ENCODE data around the gene COL4A2. TPM values are rescaled to one million over a fixed set of nuclear protein-coding genes. Genes with fewer than 3 reads are reported as not detected.

The COL4A2 gene
- total and polyA plus RNA-seq, 5 experiments from 2014 or later, result not detected

DNA sequence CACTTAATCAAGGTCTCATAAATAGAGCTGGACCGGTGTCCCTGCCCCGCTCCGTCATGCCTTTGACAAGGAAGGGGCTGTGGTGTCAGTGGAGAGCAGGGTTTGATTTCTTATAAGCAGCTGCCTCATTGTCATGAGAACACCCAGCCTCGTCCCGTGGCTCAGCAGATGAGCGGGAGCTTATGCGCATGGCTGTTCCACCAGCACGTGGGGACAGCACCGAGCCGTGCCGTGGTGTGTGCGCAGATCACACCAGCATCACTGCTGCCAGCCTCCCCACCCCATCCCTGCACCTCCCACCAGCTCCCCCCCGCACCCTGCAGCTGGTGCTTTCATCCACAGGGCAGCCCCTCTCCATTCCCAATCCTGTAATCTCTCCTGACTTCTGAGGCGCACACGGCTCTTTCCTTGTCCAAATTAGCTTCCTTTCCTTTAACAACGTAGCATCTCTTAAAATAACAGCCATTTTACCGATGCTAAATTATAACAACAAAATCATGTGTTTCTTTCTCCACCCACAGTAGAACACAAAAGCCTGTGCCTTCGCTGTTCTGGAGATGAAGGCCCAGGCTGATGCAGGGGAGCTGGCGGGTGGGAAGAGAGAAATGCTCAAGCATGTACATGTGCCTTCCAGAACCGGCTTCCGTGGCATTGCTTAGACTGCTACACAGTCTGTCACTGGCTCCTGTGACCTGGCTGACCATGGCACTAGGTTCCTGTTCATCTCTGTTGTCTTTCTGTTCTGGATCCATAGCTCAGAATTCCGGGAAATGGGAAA is 157.7 kb downstream of the COL4A2 start:
- ATAC-seq (no peak), DNase-seq (no peak)
- H3K4me3 Mint-ChIP-seq, result no peak overlapping the region
- H3K27me3 Mint-ChIP-seq, result peaks cover 0 to 9% (median 2%) of the 10 kb centered on the region in 5 donors
- H3K9me3 Mint-ChIP-seq, result no peaks in the 10 kb centered on the region
- peak overlapping the region in 1 of 10 donors; percentile 69 for H3K27ac Mint-ChIP-seq
- H3K4me1 Mint-ChIP-seq, result peaks cover 0 to 11% (median 2%) of the 10 kb centered on the region in 4 donors
- H3K36me3 Mint-ChIP-seq, result no peaks in the 10 kb centered on the region
- POLR2A ChIA-PET, result no interaction called here

DNA sequence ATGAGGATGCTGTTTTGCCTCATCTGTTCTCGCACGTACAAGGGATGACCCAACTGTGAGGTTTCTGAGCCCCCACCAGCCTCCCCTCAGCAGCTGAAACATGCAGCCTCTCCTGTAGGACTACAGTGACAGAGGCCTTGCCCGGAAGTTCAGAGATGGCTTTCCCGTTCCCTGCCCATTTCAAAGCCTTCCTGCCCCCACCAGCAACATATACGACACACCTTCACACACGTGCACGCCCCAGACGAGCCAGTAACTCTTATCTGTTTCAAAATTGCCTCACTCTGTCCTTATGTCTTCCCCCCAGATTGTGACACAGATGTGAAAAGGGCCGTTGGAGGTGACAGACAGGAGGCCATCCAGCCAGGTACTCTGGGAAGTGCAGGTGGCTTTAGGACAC is 158.6 kb downstream of the COL4A2 start:
- Mint-ChIP-seq H3K9me3 (no peaks in the 10 kb centered on the region), H3K27ac (no peak overlapping the region), H3K27me3 (peaks cover 1 to 13% (median 5%) of the 10 kb centered on the region in 5 donors), H3K4me3 (peak overlapping the region in 1 of 10 donors; percentile 11), H3K4me1 (peaks cover 0 to 19% (median 2%) of the 10 kb centered on the region in 4 donors), H3K36me3 (no peaks in the 10 kb centered on the region)
- no peak for DNase-seq
- POLR2A ChIA-PET, result no interaction called here
- ATAC-seq, result no peak

DNA sequence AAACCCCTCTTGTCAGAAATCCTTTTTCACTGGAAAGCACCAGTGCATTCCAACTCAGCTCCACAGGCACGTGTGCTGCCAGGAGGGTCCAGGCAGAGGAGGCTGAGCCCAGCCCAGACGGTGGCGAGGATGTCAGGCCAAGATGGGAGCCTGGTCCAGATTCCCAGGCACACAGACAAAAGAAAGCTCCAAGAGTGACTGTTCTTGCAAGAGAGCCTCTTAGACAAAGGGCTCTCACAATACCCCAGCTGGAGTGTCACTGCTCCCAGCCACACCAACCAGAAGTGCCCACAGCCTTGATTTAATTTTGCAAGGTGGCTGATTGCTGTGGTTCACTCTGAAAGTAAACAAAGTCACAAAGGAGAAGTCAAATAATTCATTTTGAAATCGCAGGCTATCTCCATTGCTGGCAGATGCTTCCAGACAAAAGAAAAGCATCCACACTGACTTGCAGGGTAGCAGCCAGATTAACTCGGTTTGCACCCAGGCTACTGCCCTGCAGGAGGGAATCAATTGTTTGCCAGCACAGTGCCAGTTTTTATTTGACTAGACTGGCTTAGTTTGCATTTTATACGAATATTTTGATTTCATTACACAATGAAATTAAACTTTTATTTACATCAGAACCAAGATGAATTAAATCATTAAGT is 159.3 kb downstream of the COL4A2 start:
- no peak for DNase-seq
- H3K4me3 Mint-ChIP-seq, result no peak overlapping the region
- no peaks in the 10 kb centered on the region for H3K36me3 Mint-ChIP-seq
- peaks cover 4 to 20% (median 10%) of the 10 kb centered on the region in 5 donors for H3K27me3 Mint-ChIP-seq
- H3K27ac Mint-ChIP-seq, result no peak overlapping the region
- ATAC-seq, result no peak
- no peaks in the 10 kb centered on the region for H3K9me3 Mint-ChIP-seq
- peaks cover 0 to 26% (median 2%) of the 10 kb centered on the region in 4 donors for H3K4me1 Mint-ChIP-seq
- POLR2A ChIA-PET, result no interaction called here

DNA sequence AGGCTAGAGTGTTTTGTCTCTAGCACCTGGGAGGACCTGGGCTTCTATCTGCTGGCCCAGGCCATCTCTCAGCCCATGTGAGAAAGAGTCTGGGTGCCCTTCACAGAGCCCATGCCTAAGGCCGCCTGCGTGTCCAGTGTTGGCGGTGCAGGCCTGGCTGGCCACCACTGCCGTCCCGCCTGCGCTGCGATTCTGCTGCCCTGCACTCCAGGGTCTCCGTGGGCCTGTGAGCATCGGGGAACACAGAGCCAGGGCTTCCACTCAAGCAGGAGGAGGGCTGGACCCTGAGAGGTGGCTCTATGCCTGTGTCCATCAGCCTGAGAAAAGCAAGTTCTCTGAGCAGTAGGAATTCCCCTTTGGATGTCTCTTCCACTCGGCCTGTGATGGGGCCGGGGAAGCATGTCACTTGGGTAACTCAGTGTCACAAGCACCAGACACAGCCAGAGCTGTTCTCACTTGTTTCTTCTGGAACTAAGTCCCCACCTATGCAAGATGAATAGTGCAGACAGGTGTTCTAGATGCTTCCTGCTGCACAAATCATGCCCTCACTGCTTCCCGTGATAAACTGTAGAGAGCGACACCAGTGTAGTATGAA is 160.5 kb downstream of the COL4A2 start:
- H3K4me3 Mint-ChIP-seq, result no peak overlapping the region
- H3K4me1 Mint-ChIP-seq, result peaks cover 0 to 31% (median 2%) of the 10 kb centered on the region in 4 donors
- no peaks in the 10 kb centered on the region for H3K9me3 Mint-ChIP-seq
- DNase-seq, result no peak
- POLR2A ChIA-PET, result interaction anchor here (0.6 kb wide), 1 partner anchor 134 kb away, joined by 3 read pairs; no protein-coding TSS in a partner anchor
- H3K27ac Mint-ChIP-seq, result no peak overlapping the region
- peaks cover 5 to 20% (median 14%) of the 10 kb centered on the region in 5 donors for H3K27me3 Mint-ChIP-seq
- ATAC-seq, result no peak
- no peaks in the 10 kb centered on the region for H3K36me3 Mint-ChIP-seq

DNA sequence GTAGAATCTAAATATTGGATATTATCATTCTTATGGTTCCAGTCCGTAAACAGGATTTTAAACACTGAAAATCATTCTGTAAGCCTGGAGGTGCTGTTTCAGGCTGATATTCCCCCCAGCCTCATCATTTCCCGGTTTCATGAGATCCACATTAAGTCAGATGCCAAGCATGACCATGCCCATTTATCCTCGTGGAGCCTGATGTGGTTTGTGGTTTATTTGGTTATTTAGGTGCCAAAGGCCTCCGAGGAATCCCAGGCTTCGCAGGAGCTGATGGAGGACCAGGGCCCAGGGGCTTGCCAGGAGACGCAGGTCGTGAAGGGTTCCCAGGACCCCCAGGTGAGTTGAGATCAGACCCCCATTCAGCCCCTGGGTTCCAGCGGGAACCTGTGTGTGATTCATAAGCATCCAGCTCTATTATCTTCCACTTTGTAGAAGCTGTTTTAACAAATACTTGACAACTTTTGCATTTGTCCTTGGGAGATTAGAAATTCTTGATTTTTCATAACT is 162.0 kb downstream of the COL4A2 start:
- Mint-ChIP-seq H3K4me1 (peaks cover 0 to 27% (median 2%) of the 10 kb centered on the region in 4 donors), H3K36me3 (no peaks in the 10 kb centered on the region), H3K4me3 (no peak overlapping the region), H3K9me3 (no peaks in the 10 kb centered on the region), H3K27ac (no peak overlapping the region), H3K27me3 (peaks cover 5 to 20% (median 9%) of the 10 kb centered on the region in 5 donors)
- ATAC-seq (no peak), DNase-seq (no peak)
- POLR2A ChIA-PET, result no interaction called here

DNA sequence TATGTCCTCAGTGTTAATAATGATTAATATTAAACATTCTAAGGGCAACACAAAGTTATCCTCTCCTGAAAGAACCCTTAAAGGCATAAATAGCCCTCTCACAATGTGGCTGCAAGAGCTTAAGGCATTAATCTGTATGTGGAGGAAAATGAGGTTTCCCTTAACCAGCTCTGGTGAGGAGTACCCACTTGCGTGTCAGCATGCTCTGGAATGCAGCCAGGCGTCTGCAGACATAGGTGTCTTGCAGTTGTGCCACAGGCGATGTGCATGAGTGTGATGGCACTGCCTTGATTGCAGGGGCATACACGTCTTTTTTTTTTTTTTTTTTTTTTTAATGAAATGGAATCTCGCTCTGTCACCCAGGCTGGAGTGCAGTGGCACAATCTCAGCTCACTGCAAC is 162.5 kb downstream of the COL4A2 start:
- H3K4me3 Mint-ChIP-seq, result no peak overlapping the region
- H3K27me3 Mint-ChIP-seq, result peaks cover 5 to 20% (median 9%) of the 10 kb centered on the region in 5 donors
- DNase-seq (no peak), ATAC-seq (no peak)
- POLR2A ChIA-PET, result no interaction called here
- no peaks in the 10 kb centered on the region for H3K36me3 Mint-ChIP-seq
- no peaks in the 10 kb centered on the region for H3K9me3 Mint-ChIP-seq
- H3K27ac Mint-ChIP-seq, result no peak overlapping the region
- H3K4me1 Mint-ChIP-seq, result peaks cover 0 to 23% (median 3%) of the 10 kb centered on the region in 4 donors

DNA sequence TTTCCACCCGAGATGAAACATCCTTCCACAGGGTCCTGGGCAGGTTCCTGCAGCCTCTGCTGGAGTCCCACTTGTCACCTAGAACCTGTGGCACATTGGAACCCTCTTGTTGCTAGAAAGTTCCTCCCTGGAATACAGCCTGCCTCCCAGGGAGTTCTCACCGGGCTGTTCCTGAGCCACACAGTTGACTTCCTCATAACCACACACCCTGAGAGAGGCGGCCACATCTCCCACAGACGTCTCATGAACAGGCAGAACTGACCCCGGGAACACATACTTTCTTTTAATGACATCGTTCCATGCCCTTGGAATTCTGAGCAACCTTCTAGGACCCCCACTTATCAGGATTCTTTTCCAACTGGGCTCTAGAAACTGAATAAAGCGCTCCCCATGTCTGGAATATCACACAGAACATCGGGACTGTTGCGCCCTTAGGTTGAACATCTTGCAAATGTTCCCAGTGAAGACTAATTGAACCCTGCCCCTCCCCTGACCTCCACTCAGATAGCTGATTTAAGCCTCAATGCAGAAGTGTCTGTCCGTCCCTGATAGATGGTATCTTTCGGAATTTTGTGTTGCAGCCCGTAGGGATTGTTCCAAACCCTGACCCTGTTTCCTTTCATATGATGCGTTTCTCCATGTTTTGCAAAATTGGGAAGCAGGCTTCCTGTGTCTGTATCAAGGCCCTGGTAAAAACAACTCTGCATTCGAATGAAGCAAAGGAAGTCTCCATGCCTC is 163.4 kb downstream of the COL4A2 start:
- DNase-seq, result no peak
- no peak overlapping the region for H3K4me3 Mint-ChIP-seq
- POLR2A ChIA-PET, result no interaction called here
- H3K36me3 Mint-ChIP-seq, result no peaks in the 10 kb centered on the region
- peaks cover 0 to 20% (median 3%) of the 10 kb centered on the region in 4 donors for H3K4me1 Mint-ChIP-seq
- no peaks in the 10 kb centered on the region for H3K9me3 Mint-ChIP-seq
- H3K27me3 Mint-ChIP-seq, result peaks cover 5 to 20% (median 9%) of the 10 kb centered on the region in 5 donors
- H3K27ac Mint-ChIP-seq, result no peak overlapping the region
- no peak for ATAC-seq

DNA sequence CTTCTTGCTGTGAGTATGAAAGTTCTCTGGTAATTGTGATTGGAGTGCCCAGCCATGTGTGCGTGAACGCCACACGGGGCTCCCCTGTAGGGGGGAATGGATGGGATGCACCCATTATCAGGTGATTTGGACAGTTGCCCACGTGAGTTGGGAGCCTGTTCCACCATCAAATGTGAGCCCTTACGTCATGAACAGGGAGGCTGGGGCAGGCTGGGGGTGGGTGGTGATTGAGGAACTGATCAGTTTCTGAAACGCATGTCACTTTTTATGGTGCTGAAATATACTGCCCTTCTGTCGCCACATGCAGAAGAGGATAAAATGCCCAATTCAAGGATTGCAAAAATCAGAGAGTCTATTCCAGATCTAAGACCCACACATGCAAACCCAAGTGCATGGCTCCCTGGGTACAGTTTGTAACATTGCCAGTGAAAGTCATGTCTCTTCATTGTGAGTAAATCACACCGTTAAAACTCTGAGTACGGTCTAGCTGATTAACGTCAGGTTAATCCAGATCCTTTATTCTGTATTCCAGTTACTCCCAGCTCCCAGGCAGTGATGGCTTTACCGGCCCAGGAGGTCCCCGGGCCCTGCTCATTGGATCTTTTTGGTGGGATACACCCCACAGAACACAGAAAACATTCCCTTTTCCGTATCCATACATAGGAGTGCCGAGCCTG is 164.2 kb downstream of the COL4A2 start:
- Mint-ChIP-seq H3K4me1 (peaks cover 0 to 20% (median under 1%) of the 10 kb centered on the region in 4 donors), H3K27me3 (peaks cover 5 to 24% (median 9%) of the 10 kb centered on the region in 5 donors), H3K4me3 (peak overlapping the region in 2 of 10 donors; percentile 24 to 37), H3K27ac (peak overlapping the region in 1 of 10 donors; percentile 25), H3K9me3 (no peaks in the 10 kb centered on the region), H3K36me3 (no peaks in the 10 kb centered on the region)
- ATAC-seq, result no peak
- POLR2A ChIA-PET, result no interaction called here
- DNase-seq, result no peak

DNA sequence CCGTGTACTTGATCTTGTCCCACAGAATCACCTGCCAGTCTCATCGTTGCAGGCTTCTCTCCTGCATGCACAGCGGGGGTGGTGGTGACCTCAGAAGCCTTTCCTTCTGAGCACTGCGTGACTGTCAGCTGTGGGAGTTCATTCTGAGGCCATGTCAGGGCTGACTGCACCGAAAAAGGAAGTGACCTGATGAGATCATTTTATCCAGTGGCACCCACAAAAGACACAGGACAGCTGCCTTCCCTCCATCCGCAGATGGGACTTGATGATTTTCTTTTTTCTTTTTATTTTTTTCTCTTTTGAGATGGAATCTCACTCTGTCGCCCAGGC is 164.7 kb downstream of the COL4A2 start:
- peak in 1 of 10 donors; percentile 28 for DNase-seq
- peak overlapping the region in 1 of 10 donors; percentile 25 for H3K27ac Mint-ChIP-seq
- POLR2A ChIA-PET, result no interaction called here

DNA sequence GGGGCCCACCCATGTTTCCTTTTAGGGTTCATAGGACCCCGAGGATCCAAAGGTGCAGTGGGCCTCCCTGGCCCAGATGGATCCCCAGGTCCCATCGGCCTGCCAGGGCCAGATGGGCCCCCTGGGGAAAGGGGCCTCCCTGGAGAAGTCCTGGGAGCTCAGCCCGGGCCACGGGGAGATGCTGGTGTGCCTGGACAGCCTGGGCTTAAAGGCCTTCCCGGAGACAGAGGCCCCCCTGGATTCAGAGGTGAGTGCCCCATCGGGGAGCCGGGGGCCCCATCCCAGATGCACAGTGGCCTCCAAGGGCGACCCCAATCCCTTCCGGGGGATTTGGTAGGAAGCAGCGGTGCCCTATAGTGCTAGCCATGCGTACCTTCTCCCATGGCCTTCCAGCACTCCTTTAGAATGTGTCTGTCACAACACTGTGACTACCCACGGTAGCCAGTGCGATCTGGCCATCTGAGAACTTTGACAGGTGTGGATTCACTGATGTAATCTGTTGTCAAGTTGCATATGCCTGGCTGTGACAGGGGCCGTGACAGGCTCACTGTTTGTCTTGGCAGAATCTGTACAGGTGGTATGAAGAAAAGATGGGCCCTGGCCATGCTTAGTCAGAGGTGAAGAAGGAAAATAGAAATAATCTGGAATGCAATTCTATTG is 165.9 kb downstream of the COL4A2 start:
- Mint-ChIP-seq H3K4me1 (peaks cover 0 to 20% (median under 1%) of the 10 kb centered on the region in 4 donors), H3K36me3 (no peaks in the 10 kb centered on the region), H3K4me3 (no peak overlapping the region), H3K27ac (no peak overlapping the region), H3K27me3 (peaks cover 5 to 25% (median 17%) of the 10 kb centered on the region in 5 donors), H3K9me3 (no peaks in the 10 kb centered on the region)
- POLR2A ChIA-PET, result no interaction called here
- DNase-seq (no peak), ATAC-seq (no peak)

More for the DNA sequence above, 164.7 kb downstream of the COL4A2 start:
- Mint-ChIP-seq H3K4me3 (peak overlapping the region in 2 of 10 donors; percentile 24 to 37), H3K4me1 (peaks cover 0 to 20% (median under 1%) of the 10 kb centered on the region in 4 donors), H3K9me3 (no peaks in the 10 kb centered on the region), H3K36me3 (no peaks in the 10 kb centered on the region), H3K27me3 (peaks cover 5 to 24% (median 14%) of the 10 kb centered on the region in 5 donors)
- ATAC-seq, result peak in 1 of 2 donors; percentile 42

DNA sequence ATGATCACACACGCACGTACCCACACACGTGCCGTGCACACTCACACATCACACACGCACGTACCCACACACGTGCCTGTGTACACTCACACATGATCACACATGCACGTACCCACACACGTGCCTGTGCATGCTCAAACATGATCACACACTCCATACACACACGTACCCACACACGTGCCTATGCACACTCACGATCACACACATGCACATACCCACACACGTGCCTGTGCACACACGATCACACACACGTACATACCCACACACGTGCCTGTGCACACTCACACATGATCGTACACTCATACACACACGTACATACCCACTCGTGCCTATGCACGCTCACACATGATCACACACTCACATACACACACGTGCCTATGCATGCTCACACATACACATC is 167.6 kb downstream of the COL4A2 start:
- Mint-ChIP-seq H3K36me3 (no peaks in the 10 kb centered on the region), H3K27me3 (peaks cover 5 to 29% (median 25%) of the 10 kb centered on the region in 5 donors), H3K4me3 (no peak overlapping the region), H3K4me1 (peaks cover 0 to 20% (median under 1%) of the 10 kb centered on the region in 4 donors), H3K27ac (no peak overlapping the region), H3K9me3 (no peaks in the 10 kb centered on the region)
- DNase-seq, result no peak
- no peak for ATAC-seq
- POLR2A ChIA-PET, result no interaction called here
